Measurements from ENCODE around the gene RPL37A. TPM values are rescaled to one million over a fixed set of nuclear protein-coding genes. Genes with fewer than 3 reads are reported as not detected.
A peak's percentile ranks its signal among the peaks of the same experiment; 100 is the strongest.

The RPL37A gene
- polyA plus RNA-seq, 3 donors: 1,504 to 1,660 (median 1,597) TPM

- Histone ChIP-seq H3K9ac (ENCODE audit: insufficient read depth, low read length, poor library complexity, severe bottlenecking) (no peak overlapping the region), H3K4me2 (replicated peaks; ENCODE audit: extremely low read depth, low read length, poor library complexity, severe bottlenecking) (no peak overlapping the region), H3K4me3 (replicated peaks in 1 of 3; ENCODE audit: low read depth in 2 of 3, low read length in 3 of 3) (no peak overlapping the region), H3K27ac (ENCODE audit: low read depth in 1 of 2, low read length in 2 of 2) (peak overlapping the region in 1 of 2 donors; percentile 45), H3K36me3 (replicated peaks in 1 of 2; ENCODE audit: control insufficient read depth in 1 of 2, insufficient read depth in 2 of 2, low read length in 2 of 2) (peaks cover 49 to 80% of the 10 kb centered on the region in 2 donors), H3K4me1 (ENCODE audit: control insufficient read depth in 1 of 2, insufficient read depth in 2 of 2, low read length in 2 of 2) (peaks cover 10 to 18% of the 10 kb centered on the region in 2 donors), H3K27me3 (ENCODE audit: control insufficient read depth in 2 of 2, insufficient read depth in 2 of 2, low read length in 2 of 2) (no peaks in the 10 kb centered on the region), H2AFZ (ENCODE audit: insufficient read depth, low read depth, low read length, poor library complexity, severe bottlenecking) (no peak overlapping the region), H3K9me3 (replicated peaks in 1 of 2; ENCODE audit: control insufficient read depth in 1 of 2, insufficient read depth in 1 of 2, low read length in 2 of 2) (no peaks in the 10 kb centered on the region), H3K79me2 (ENCODE audit: insufficient read depth, low read length) (peaks cover 30% of the 10 kb centered on the region), H4K20me1 (ENCODE audit: insufficient read depth, low read length) (peaks cover 78% of the 10 kb centered on the region)
- no peak for DNase-seq
- Mint-ChIP-seq H3K4me1 (peaks cover 28% of the 10 kb centered on the region), H3K9me3 (no peaks in the 10 kb centered on the region), H3K27me3 (ENCODE audit: low read depth in 3 of 3) (peaks cover 0 to 2% (median 0%) of the 10 kb centered on the region in 3 donors), H3K27ac (peak overlapping the region in 1 of 7 donors; percentile 33), H3K36me3 (peaks cover 57 to 76% of the 10 kb centered on the region in 2 donors), H3K4me3 (no peak overlapping the region)
- intact Hi-C loops (cut with micrococcal nuclease): no loop called here
- TF ChIP-seq CTCF (IDR thresholded peaks at IDR 0.05): no peak
- WGBS (ENCODE audit: insufficient coverage): 100% methylated on average over 1 of the region's 1 CpG
These were observed 5.7 kb downstream of the RPL37A start for GRCh38 chr2:216504376-216504762.

- Histone ChIP-seq H3K4me1 (ENCODE audit: control insufficient read depth in 1 of 2, insufficient read depth in 2 of 2, low read length in 2 of 2) (peaks cover 0 to 7% of the 10 kb centered on the region in 2 donors), H3K27me3 (ENCODE audit: control insufficient read depth in 2 of 2, insufficient read depth in 2 of 2, low read length in 2 of 2) (no peaks in the 10 kb centered on the region), H3K4me2 (replicated peaks; ENCODE audit: extremely low read depth, low read length, poor library complexity, severe bottlenecking) (no peak overlapping the region), H3K4me3 (replicated peaks in 1 of 3; ENCODE audit: low read depth in 2 of 3, low read length in 3 of 3) (no peak overlapping the region), H3K27ac (ENCODE audit: low read depth in 1 of 2, low read length in 2 of 2) (peak overlapping the region in 1 of 2 donors; percentile 17), H3K9me3 (replicated peaks in 1 of 2; ENCODE audit: control insufficient read depth in 1 of 2, insufficient read depth in 1 of 2, low read length in 2 of 2) (no peaks in the 10 kb centered on the region), H2AFZ (ENCODE audit: insufficient read depth, low read depth, low read length, poor library complexity, severe bottlenecking) (no peak overlapping the region), H4K20me1 (ENCODE audit: insufficient read depth, low read length) (peaks cover 68% of the 10 kb centered on the region), H3K9ac (ENCODE audit: insufficient read depth, low read length, poor library complexity, severe bottlenecking) (no peak overlapping the region), H3K79me2 (ENCODE audit: insufficient read depth, low read length) (peaks cover 20% of the 10 kb centered on the region), H3K36me3 (replicated peaks in 1 of 2; ENCODE audit: control insufficient read depth in 1 of 2, insufficient read depth in 2 of 2, low read length in 2 of 2) (peaks cover 41 to 82% of the 10 kb centered on the region in 2 donors)
- H3K27ac Mint-ChIP-seq: peak overlapping the region in 4 of 7 donors; percentile 52 to 70 (median 53)
- WGBS (ENCODE audit: insufficient coverage): 97% methylated on average over 6 of the region's 15 CpGs
- H3K9me3 Mint-ChIP-seq: no peaks in the 10 kb centered on the region
- peaks cover 19% of the 10 kb centered on the region for H3K4me1 Mint-ChIP-seq
- H3K27me3 Mint-ChIP-seq (ENCODE audit: low read depth in 3 of 3): peaks cover 0 to 2% (median 0%) of the 10 kb centered on the region in 3 donors
- intact Hi-C loops (cut with micrococcal nuclease): no loop called here
- no peak overlapping the region for H3K4me3 Mint-ChIP-seq
- no peak for DNase-seq
- H3K36me3 Mint-ChIP-seq: peaks cover 49 to 66% of the 10 kb centered on the region in 2 donors
- no peak for TF ChIP-seq CTCF (IDR thresholded peaks at IDR 0.05)
These were observed 6.8 kb downstream of the RPL37A start for GRCh38 chr2:216505133-216506106.

Data from CD14-positive monocyte (primary cell).